Inferior parietal cortex (tissue), 1 donor: Measurements from ENCODE around the gene APBB1.

Source experiments
- DNase-seq: peaks from one replicate; pipeline ENCODE4 v3.0.0-alpha.2; 2016; ENCODE audit errors: extremely low spot score

Gene APBB1

DNA sequence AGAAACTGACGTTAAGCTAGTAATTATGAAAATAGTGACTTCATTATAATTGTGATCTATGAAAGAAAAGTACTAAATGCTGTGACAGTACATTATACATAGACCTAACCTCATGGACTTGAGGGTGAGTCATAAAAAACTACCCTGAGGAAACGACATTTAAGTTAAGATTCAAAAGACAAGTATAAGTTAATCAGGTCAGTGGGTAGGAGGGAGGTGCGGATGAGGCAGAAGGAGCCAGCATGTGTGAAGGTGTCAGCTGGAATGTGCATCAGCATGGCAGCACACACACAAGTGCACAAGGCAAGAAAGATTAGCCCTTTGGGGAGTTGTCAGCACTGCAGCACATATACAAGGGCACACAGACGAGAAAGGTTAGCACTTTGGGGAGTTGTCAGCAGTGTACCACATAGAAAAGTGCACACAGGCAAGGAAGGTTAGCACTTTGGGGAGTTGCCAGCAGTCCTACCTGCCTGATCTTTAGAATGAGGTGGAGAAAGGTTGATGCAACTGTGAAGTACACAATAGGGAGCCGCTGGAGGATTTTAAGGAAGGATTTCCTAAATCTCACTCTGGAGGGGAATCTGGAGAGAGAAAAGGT lies 67.0 kb downstream of the APBB1 start:
- DNase-seq = no peak

DNA sequence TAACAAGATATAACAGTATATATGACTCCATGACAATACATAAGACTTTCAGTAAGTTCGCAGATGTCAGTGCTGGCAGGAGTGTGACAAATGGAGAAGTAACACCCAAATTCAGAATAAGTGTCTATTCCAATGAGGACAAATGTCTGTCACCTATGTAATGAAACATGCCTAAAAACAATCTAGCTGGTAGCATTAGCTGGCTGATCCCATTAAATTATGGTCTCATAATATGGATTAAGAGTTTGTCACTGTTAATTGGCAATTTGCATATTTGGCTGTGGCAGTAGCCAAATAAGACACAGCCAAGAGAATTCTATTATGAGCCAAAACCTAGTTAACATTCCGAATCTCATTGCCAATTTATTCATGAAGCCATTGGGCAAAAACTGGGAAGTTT lies 68.4 kb downstream of the APBB1 start:
- DNase-seq = no peak

DNA sequence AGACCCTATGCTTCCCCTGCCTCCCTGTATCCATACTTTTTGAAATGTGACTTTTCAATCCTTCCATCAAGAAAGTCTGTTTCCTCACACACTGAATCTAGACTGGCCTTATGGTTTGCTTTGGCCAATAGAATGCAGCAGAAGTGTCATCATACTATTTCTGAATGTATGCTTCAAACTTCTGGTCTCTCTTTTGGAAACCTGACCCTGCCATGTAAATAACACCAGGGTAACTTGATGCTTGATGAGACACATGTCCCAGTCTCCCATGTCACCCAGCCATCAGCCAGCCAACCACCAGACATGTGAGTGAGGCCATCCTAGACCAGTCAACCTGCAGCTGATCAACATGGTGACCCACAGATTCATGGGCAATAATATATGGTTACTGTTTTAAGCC lies 68.9 kb downstream of the APBB1 start:
- DNase-seq = no peak

DNA sequence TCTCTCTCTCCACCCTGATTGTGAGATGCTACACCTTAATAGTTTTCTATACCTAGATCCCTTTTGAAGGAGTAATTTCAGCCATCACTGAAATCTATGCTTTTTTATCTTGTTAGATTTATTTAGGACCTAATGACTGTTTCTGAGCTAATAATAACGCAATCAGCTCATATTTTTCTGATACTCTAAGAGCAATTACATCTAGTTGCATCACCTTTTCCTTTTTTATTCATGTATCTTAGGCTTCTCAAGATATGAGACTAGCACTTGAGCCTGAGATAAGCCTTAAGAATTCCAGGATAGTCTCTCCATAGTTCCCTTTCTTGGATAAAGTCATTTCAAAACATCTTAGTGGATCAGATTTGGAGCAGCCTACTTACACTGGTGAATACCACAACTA lies 73.5 kb downstream of the APBB1 start:
- no peak for DNase-seq
